NCI-H526 (cell line): Measurements from ENCODE around the gene HIF1A.
"Not testable (repeated sequence)": the region's sequence is repeated elsewhere in the genome, so short reads cannot be mapped to it uniquely, and the experiment has no call there.

ENCODE experiments used
- DNase-seq, 2 experiments: peaks; one replicate each; lab custom pipeline; 2025; lab: John Stamatoyannopoulos, UW

Gene HIF1A

DNA sequence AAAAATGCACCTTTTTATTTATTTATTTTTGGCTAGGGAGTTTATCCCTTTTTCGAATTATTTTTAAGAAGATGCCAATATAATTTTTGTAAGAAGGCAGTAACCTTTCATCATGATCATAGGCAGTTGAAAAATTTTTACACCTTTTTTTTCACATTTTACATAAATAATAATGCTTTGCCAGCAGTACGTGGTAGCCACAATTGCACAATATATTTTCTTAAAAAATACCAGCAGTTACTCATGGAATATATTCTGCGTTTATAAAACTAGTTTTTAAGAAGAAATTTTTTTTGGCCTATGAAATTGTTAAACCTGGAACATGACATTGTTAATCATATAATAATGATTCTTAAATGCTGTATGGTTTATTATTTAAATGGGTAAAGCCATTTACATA, 52.0 kb downstream of the HIF1A start:
- DNase-seq, result no peak

DNA sequence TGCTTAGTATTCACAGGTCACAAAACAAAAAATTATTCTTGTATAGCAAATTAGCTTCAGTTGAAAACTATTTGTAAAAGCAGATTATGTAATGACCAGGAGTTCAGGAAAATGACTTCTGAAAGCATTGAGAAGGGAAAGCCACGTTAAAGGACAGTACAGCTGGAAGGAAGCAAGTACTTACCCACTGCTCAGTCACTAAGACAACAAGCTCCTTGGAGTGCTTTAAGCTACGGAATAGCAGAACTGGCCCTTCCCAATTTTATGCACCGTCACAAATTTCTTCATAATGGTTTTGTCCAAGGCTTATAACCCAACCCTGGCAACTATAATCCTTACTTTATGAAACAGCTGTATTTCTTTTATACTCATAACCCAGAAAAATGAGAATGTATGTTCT, 54.0 kb downstream of the HIF1A start:
- DNase-seq, result no peak

DNA sequence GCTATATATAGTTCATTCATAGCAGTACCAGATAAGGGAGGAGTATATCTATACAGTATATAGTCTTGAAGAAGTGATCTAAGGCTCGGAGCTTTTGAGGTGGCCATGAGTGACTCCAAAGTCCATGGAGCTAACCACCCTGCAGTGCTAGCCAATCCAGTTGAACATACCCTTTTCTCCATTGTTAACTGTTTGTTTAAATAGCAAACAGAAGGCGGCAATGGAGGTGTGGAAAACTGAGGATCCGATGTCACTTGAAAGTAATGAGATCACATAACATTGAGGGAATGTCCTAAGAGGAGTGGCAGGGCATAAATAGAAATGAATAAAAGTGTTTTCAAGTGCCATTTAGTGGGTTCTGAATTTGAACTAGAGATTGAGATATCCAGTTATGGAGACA, 54.6 kb downstream of the HIF1A start:
- DNase-seq, result peak in 1 of 2 experiments; percentile 9

DNA sequence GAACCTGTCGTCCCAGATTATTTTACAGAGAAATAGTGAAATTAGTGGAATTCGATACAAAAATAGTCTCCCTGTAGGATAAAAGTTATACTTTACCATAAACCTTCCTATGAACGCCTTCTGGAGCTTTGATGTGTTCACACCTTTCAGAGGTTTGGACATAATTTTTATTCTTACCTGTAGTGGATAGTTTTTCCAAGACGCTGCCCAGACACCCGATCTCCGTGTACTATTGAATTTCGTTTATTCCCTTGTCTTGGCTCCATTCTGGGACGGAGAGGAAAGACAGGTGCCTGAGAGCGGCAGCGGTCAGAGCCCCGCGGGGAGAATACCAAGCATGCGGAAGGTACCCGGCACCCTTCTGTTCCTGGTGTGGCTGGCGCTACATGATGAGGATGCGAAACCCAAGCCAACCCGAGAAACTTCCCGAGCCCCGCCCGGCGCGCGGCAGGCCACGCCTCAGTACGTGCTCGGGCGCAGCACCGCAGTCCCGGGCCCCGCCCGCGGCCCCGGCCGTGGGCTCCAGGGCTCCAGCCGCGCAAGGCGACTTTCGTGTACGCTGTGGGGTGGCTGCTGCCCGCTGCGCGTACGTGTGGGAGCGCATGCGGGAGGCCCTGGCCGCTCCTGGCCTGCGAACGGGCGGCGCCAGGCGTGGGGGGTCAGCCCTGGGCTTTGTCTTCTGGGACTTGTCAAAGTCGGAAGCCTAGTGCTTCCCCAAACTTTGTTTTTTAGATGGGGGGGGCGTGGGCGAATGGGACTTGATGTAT, 55.6 kb downstream of the HIF1A start:
- DNase-seq, result peak; percentile 21 to 86

DNA sequence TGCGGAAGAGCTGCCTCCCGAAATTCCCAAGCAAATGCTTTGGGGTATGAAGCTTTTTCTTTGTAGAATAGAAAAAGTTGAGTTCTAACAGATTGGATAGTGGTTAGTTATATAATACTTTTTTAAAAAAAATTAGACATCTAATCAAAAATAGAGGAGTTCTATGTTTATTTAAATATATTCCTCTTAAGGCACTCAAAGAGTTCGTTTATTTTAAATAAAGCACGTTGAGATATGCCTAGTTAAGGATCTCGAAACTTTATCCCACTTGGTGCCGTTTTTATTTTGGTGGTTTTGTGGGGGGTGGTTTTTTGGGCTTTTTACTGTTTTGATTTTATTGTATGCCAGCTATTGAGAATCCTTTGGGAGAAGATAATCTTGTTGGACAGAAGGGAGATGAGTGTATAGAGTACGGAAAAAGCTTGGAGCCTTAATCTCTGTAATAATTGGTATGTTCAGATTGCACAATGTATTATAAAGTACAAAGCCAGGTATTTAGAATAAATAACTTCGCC, 56.2 kb downstream of the HIF1A start:
- no peak for DNase-seq

DNA sequence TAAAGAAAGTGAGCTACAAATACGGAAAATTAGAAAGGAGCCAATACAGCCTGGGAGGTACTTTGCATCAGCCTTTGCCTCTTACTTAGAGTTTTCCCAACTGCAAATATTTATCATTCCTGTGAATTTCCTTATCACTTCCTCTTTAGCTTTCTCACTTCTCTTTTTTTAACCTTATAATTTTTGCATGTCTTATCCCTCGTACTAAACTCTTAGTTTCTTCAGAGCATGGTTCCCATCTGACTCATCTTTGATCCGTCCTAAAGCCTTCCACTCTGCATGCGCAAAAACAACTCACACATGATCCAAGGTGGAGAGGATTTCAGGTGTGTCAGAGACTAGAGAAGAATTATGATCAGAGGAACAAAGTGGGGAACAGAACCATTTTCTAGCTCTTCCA, 57.3 kb downstream of the HIF1A start:
- no peak for DNase-seq

DNA sequence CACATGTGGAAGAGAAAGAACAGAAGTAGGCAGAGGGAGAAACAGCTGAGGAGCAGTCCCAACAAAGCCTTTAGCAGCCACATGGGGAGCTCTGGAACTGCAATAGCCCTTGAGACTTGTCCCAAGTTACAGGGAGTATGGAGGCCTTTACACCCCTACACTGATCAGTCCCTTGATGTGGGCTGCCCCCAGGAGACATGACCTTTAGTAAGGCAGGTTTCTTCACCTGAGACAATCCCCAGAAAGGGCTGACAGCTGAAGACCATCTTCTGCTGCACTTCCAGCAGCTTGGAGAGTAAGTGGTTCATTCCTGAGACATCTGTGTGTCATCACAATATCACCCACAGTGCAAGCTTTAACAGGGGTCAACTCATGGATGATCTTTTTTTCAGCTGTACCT, 58.3 kb downstream of the HIF1A start:
- DNase-seq, result peak in 1 of 2 experiments; percentile 3

DNA sequence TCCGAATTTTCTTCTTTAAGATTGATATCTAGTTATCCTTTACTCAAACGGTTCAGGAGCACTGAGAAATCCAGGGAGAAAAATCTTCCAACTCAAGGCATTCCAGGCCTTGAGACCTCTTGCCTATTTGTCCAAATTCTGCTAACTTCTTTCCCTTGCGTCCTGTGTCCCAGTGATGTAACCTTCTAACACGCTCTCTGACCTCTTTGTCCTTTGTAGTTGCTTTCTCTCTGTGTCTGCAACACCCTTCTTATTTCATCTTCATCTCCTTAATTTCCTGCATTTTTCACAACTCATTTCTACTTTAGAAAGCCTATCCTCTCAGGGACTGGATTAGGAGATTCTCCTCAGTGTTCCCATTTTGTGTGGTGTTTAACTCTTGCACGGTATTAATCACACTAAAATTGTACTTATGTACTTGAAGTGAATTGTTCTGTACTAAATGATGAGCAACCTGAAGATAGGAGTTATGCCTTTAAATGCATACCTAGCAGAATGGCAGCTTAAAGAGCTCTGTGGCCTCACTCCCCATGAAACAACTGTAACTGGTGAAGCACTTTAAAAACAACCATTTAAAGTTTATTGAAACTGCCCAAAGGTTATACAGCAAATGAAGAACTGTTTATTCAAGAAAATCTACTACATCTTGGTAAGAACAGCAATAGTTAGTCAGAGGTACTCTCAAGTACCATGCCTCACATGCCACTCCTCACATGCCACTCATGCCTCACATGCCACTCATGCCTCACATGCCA, 59.5 kb downstream of the HIF1A start:
- DNase-seq, result no peak

DNA sequence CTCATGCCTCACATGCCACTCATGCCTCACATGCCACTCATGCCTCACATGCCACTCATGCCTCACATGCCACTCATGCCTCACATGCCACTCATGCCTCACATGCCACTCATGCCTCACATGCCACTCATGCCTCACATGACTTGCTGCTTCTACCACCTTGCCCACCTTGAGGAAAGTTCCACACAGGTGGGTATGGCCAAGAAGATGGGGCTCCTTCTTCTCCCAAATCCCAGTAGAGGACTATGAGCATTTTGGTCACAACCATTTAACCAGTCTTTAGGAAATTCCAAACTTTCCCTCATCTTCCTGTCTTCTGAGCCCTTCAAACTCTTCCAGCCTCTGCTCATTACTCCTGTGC, 60.0 kb downstream of the HIF1A start:
- not testable (repeated sequence) for DNase-seq

DNA sequence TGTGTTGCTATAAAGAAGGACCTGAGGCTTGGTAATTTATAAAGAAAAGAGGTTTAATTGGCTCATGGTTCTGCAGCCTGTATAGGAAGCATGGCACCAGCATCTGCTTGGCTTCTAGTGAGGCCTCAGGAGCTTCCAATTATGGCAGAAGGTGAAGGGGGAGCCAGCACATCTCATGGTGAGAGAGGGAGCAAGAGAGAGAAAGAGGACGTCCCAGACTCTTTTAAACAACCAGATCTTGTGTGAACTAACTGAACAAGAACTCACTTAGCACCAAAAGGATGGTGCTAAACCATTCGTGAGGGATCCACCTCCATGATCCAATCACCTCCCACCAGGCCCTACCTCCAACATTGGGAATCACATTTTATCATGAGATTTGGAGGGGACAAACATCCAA, 60.8 kb downstream of the HIF1A start:
- no peak for DNase-seq

DNA sequence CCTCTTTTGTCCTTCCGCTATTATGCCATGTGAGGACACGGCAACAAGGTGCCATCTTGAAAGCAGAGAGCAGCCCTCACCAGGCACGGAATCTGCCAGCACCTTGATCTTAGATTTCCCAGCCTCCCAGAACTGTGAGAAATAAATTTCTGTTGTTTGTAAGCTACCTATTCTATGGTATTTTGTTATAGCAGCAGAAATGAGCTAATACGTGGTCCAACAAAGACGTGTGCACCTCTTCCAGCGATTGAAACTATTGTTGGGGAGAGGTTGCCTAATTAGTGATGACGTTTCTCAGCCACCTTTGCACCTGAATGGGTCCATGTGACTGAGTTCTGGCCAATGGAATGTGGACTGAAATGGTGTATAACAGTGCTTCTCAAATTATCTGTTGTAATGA, 64.6 kb downstream of the HIF1A start:
- no peak for DNase-seq

DNA sequence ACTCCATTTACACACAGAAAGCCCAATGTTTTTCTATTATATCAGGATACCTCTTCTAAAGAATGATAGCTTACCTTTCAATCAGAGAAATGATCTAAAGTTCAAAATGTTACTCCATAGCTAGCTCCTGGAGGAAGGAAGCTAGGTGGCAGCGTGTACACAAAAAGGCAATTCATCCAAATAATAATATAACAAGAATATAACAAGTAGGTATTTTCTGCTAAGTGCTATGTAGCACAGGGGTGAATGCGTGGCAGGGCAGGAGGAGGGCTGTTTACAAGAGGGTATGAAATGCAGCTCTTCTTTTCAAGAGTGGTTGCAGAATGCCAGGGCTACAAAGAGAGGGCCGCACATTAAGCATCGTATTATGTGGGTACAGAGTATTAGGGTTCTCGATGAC, 66.2 kb downstream of the HIF1A start:
- no peak for DNase-seq

DNA sequence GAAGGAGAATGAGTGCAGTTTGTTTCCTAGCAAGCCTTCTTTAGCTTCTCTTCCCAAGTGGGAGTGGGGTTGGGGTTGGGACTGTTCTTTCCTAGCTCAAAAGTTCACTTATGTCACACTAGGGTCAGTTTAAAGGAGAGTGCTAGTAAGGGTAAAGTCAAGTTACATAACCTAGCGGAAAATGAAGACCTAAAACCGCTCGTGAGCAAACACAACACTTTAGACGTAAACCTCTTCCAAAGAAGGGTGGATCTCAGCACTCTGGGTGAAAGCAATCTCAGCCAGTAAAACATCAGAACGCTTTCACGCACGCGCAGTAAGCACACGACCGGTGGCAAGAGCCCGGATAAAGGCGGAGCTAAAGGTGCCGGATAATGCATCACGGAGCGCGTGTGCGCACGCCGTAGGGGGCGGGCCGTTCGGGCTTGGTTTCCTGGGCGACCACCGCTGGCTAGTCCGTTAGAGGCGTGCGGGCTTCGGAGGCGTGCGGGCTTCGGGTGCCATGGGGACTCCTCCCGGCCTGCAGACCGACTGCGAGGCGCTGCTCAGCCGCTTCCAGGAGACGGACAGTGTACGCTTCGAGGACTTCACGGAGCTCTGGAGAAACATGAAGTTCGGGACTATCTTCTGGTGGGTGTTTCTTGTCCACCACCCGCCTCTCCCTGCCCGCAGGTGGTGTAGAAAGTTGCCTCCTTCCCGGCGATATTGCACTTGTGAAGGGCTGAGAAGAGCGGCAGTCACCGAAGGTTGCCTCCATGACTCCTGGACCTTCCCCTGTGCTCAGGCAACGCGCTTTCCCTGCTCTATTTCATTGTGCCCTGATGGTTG, 66.9 kb downstream of the HIF1A start, which contains the start of gene SNAPC1:
TSS of gene SNAPC1 (plus strand) at position 462 of the 828 bp plus-strand sequence. CDS start at position 503, 41 bp downstream.
- peak; percentile 96 to 99 for DNase-seq

DNA sequence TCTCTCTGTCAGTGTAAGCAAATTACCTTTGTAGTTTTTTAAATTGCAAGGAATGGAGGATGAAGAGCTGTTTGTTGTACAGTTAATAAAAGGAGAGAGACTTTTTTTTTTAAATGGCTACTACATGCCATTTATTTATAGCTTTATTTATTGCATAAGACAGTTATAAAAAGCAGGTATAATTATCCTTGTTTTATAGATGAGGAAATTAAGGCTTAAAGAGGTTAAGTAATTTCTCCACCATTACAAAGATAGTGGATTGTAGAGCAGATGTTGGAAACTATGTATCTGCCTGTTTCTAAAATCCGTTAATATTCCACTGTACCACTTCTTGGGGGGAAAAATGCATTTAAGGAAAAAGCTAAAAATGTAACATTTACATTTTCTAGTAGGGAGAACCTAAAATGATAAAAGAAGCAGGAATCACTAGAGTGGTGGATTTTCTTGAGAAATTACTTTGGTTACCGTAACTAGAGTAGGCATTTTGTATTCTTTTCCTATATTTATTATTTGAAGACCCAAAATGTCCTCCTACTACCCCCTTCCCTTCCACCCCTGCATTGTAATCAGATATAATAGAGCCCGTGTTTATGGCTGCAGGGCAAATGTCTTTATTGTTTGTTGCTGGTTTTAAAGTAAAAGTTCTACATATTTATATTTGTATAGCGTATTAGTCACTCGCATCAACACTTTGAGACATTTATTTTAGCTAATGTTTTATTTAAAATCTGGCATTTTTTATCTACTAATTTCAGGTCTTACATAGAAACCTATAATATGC, 69.2 kb downstream of the HIF1A start:
- peak in 1 of 2 experiments; percentile 8 for DNase-seq

DNA sequence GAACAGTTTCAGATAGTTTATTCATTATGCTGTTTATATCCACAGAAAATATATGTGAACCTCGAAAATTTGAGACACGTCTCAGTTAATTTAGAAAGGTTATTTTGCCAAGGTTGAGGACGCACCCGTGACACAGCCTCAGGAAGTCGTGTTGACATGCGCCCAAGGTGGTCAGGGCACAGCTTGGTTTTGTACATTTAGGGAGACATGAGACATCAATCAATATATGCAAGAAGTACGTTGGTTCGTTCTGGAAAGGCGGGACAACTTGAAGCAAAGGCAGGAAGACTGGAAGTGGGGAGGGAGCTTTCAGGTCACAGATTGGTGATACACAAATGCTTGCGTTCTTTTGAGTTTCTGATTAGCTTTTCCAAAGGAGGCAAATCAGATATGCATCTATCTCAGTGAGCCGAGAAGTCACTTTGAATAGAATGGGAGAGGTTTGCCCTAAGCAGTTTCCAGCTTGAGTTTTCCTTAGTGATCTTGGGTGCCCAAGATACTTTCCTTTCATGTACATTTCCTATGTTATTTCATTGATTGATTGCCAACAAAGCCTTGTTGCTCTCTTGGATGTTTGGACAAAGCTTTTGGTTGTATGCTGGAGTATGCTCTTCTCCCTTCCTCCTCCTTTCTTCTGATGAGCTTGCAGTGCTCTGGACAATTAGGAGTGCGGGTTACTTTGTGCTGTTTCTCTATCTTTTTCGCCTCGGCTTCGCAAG, 70.1 kb downstream of the HIF1A start:
- peak; percentile 11 to 20 for DNase-seq

DNA sequence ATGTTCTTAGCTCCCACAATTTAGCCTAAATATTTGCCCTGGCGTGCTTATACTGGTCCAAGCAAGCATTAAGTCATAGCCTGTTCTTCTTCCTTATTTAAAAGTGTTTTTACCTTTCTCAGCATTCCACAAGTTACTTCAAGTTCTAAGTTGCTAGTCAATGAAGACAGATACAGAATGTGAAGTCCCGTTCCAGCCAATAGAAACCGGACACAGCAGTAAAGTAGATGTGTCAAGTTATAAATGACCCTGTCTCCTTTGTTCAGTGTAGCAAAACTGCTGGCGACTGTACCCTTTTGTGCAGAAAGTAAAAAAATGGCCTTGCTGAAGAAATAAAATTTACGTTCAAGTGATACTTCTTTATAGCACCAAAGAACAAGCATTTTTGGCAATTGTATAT, 70.8 kb downstream of the HIF1A start:
- DNase-seq, result no peak

DNA sequence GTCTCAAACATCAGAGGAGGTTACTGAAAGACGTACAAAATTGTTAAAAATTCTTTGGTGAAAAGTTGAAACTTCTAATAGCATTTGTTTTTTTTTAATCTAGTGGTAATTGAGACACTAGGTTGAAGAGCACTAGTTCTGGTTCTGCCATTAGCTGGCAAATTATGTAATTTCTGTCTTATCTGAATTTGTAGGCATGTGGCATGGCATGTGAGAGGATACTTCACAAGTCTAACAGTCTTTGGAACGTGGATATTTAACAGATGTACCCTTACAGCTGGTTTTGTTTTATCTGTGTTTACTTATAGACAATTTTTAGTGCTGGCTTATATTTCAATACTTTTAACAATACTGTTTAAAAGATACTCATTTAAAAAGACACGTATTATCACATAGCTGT, 72.9 kb downstream of the HIF1A start:
- DNase-seq, result no peak

DNA sequence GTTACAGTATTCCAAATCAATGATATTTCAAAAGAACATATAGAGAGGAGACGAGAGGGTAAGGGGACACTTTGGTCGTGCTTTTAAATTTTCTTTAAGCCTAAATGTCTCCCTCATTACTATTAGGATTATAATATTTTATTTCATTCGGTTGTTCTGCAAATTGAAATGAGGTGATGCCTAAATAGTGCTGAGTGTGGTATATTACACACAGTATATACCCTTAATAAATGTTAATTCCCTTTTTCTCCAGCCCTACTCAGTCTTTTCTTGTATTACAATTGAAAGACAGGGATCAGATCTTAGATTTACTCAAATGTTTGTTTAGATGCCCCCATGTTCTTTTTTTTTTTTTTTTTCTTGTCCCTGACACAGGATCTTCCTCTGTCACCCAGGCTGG, 74.6 kb downstream of the HIF1A start:
- DNase-seq, result no peak

DNA sequence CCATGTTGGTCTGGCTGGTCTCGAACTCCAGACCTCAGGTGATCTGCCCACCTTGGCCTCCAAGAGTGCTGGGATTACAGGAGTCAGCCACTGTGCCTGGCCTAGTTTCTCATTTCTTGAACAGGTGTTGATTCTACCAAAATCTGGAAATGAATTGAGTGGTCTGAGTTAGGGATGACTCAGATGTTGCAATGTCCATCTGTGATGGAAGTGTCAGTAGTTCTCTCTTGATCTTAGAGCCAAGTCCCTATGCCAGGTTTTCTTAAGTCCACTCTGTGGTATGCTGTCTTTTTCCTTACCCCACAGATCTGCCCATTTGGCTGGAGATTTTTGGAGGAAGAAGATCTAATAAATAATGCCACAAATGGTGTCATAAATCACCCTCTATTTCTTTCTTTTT, 79.5 kb downstream of the HIF1A start:
- no peak for DNase-seq

DNA sequence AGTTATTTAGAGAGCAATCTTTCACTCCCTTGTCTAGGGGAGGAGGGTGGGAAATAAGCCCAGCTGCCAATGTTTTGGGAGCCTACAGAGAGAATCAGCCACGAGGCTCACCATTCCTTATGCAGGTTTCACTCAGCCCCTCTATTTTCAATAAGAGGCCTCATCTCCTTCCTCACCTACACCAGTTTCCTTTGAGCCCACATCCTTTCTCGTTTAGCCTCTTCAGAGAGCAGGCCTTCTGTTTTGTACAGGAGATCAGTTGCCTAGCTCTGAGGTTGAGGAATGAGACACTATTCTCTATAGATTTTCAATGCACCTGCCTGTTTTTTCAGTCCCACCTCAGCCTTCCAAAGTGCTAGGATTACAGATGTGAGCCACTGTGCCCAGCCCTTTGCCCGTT, 84.8 kb downstream of the HIF1A start:
- no peak for DNase-seq

DNA sequence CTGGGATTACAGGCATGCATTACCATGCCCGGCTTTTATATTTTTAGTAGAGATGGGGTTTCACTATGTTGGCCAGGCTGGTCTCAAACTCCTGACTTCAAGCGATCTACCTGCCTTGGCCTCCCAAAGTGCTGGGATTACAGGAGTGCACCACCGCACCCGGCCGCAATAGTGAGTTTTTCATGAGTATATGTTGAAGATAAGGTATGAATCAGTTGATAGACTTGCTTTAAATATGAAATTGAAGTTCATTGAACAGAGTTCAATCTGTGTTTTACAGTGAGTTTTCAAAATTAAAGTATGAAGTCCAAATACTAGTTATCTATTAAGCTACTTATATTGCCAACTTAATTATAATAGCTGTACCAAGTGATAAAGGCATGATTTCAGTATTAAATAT, 102.0 kb downstream of the HIF1A start:
- DNase-seq, result no peak
